Measurements from ENCODE around the gene CEP104. TPM values are rescaled to one million over a fixed set of nuclear protein-coding genes. Genes with fewer than 3 reads are reported as not detected.

Gene CEP104
- total and polyA plus RNA-seq, 9 of the 15 experiments (the other 6 are each of a cell fraction or from before 2014, with no cell fraction given) = 11.2 to 63.4 (median 42.6) TPM

- 98% methylated on average over 7 of the region's 7 CpGs for WGBS (ENCODE audit: insufficient coverage, low coverage, missing lambda C conversion rate)
- H3K4me2 ChIP-seq (ENCODE audit: insufficient read depth, low read length) = no peak overlapping the region
- no peaks in the 10 kb centered on the region for H3K27me3 ChIP-seq (ENCODE audit: control insufficient read depth in 2 of 2, insufficient read depth in 2 of 2, low read length in 2 of 2)
- no peaks in the 10 kb centered on the region for H3K9me1 ChIP-seq (ENCODE audit: control insufficient read depth, insufficient read depth, low read length)
- no peak overlapping the region for H3K4me3 ChIP-seq
- no peaks in the 10 kb centered on the region for H4K20me1 ChIP-seq (replicated peaks; ENCODE audit: control insufficient read depth, insufficient read depth, low read length)
- in situ Hi-C loops (cut with MboI) = no loop called here
- POLR2A ChIA-PET = interaction anchor here (0.7 kb wide), 2 partner anchors 10 to 1577 kb away, joined by 3 read pairs; no protein-coding TSS in a partner anchor
- no peak for FAIRE-seq
- DNase-seq (ENCODE audit: extremely low read depth in 1 of 4, low spot score in 3 of 4) = no peak
- no peak overlapping the region for H2AFZ ChIP-seq (ENCODE audit: low read depth, low read length)
- H3K9me3 ChIP-seq (replicated peaks; ENCODE audit: control insufficient read depth, insufficient read depth, low read depth, low read length) = no peaks in the 10 kb centered on the region
- H3K27ac ChIP-seq (ENCODE audit: extremely low read depth, low read depth, low read length) = no peak overlapping the region
- peaks cover 73% of the 10 kb centered on the region for H3K36me3 ChIP-seq (ENCODE audit: control insufficient read depth, insufficient read depth, low read length)
- CTCF ChIA-PET (ENCODE audit: low intra/inter-chr PET ratio) = no interaction called here
- no TSS peak for BruUV-seq (replicated peaks)
- no peak overlapping the region for H3K9ac ChIP-seq (ENCODE audit: insufficient read depth in 1 of 2, low read depth in 2 of 2, low read length in 2 of 2)
- intact Hi-C loops (cut with micrococcal nuclease) = no loop called here
- no peak for ATAC-seq
- no peaks in the 10 kb centered on the region for H3K79me2 ChIP-seq (ENCODE audit: control insufficient read depth, insufficient read depth, low read length)
- no peaks in the 10 kb centered on the region for H3K4me1 ChIP-seq (replicated peaks in 1 of 2; ENCODE audit: control insufficient read depth in 2 of 2, insufficient read depth in 2 of 2, low read length in 2 of 2)
- no peak for TF ChIP-seq SMARCA4 (IDR thresholded peaks at IDR 0.05)
- TF ChIP-seq EP300 (IDR thresholded peaks at IDR 0.05; ENCODE audit: low read length) = no peak
- no peak for TF ChIP-seq SMARCC2 (IDR thresholded peaks at IDR 0.05; ENCODE audit: low read depth)
- no peak for TF ChIP-seq THRA (IDR thresholded peaks at IDR 0.05)
- TF ChIP-seq ARHGAP35 (IDR thresholded peaks at IDR 0.05; ENCODE audit: partially characterized antibody) = no peak
- no peak for TF ChIP-seq FIP1L1 (IDR thresholded peaks at IDR 0.05; ENCODE audit: low read depth, low read length, poor library complexity, severe bottlenecking)
- TF ChIP-seq MECOM (CRISPR knock-in tag; IDR thresholded peaks at IDR 0.05) = no peak
- TF ChIP-seq CREB3 (tag; conservative IDR thresholded peaks at IDR 0.05; ENCODE audit: low read depth) = no peak
- TF ChIP-seq SP2 (IDR thresholded peaks at IDR 0.05; ENCODE audit: extremely low read depth, low read depth, low read length, poor library complexity, severe bottlenecking) = no peak
- TF ChIP-seq ELK3 (CRISPR knock-in tag; IDR thresholded peaks at IDR 0.05) = no peak
- TF ChIP-seq ZBTB26 (CRISPR knock-in tag; IDR thresholded peaks at IDR 0.05) = no peak
- no peak for TF ChIP-seq RB1 (IDR thresholded peaks at IDR 0.05; ENCODE audit: low read depth)
- TF ChIP-seq ARID1B (IDR thresholded peaks at IDR 0.05) = no peak
- no peak for TF ChIP-seq SPI1 (IDR thresholded peaks at IDR 0.05; ENCODE audit: borderline replicate concordance, low read depth, low read length)
- no peak for TF ChIP-seq POLR3G (IDR thresholded peaks at IDR 0.05; ENCODE audit: extremely low read depth, insufficient read length, insufficient replicate concordance)
- TF ChIP-seq ZBTB49 (CRISPR knock-in tag; IDR thresholded peaks at IDR 0.05; ENCODE audit: borderline replicate concordance) = no peak
- TF ChIP-seq ZC3H4 (CRISPR knock-in tag; IDR thresholded peaks at IDR 0.05; ENCODE audit: borderline replicate concordance) = no peak
Observed at GRCh38 chr1:3841491-3841890, 15.5 kb downstream of the CEP104 start.
